Neuronal stem cell (in vitro differentiated cells): ENCODE measurements around the gene ALKBH3.

Experiments
- DNase-seq: peaks from one replicate; pipeline ENCODE4 v3.0.0-alpha.2; 2013; ENCODE audit warnings: low spot score
- H2AFZ ChIP-seq: one replicate; pipeline ENCODE4 v1.6.1; 2013; ENCODE audit warnings: mild to moderate bottlenecking, low read length, inconsistent platforms
- H2AK5ac ChIP-seq: 2 replicates; pipeline ENCODE4 v1.6.1; 2013; ENCODE audit warnings: low read depth, mild to moderate bottlenecking, inconsistent platforms, low read length, moderate library complexity, mixed read lengths
- H2BK120ac ChIP-seq: 2 replicates; pipeline ENCODE4 v1.6.1; 2013; ENCODE audit warnings: low read depth, mild to moderate bottlenecking, inconsistent platforms, low read length, moderate library complexity, mixed read lengths
- H2BK12ac ChIP-seq: one replicate; pipeline ENCODE4 v1.6.1; 2013; ENCODE audit warnings: low read length, inconsistent platforms
- H2BK15ac ChIP-seq: 2 replicates; pipeline ENCODE4 v1.6.1; 2013; ENCODE audit warnings: mild to moderate bottlenecking, low read length, inconsistent platforms, mixed read lengths
- H2BK5ac ChIP-seq: one replicate; pipeline ENCODE4 v1.6.1; 2013; ENCODE audit warnings: inconsistent platforms, mild to moderate bottlenecking, low read length, moderate library complexity
- H3K14ac ChIP-seq: one replicate; pipeline ENCODE4 v1.6.1; 2013; ENCODE audit warnings: low read length, inconsistent platforms
- H3K18ac ChIP-seq: 2 replicates; pipeline ENCODE4 v1.6.1; 2013; ENCODE audit warnings: low read length, inconsistent platforms
- H3K23ac ChIP-seq: 2 replicates; pipeline ENCODE4 v1.6.1; 2013; ENCODE audit warnings: low read depth, mild to moderate bottlenecking, mixed read lengths, low read length, inconsistent platforms; ENCODE audit not compliant: poor library complexity
- H3K27ac ChIP-seq: replicated peaks from 3 replicates; pipeline ENCODE4 v1.5.1; 2013; ENCODE audit warnings: low read length, inconsistent platforms
- H3K27me3 ChIP-seq, 3 experiments: 2 replicates each; pipeline ENCODE4 v1.6.1; 2013; ENCODE audit warnings: low read length in 3 of 3, mild to moderate bottlenecking in 2 of 3, inconsistent platforms in 1 of 3, low read depth in 1 of 3, mixed read lengths in 1 of 3, moderate library complexity in 1 of 3; ENCODE audit not compliant: control insufficient read depth in 3 of 3, insufficient read depth in 3 of 3
- H3K36me3 ChIP-seq, 2 donors: replicated peaks in 1 of 2; 2 replicates each; pipeline ENCODE4 v1.6.1; 2013; ENCODE audit warnings: low read length in 2 of 2; ENCODE audit not compliant: control insufficient read depth in 2 of 2, insufficient read depth in 2 of 2
- H3K4ac ChIP-seq: 2 replicates; pipeline ENCODE4 v1.6.1; 2013; ENCODE audit warnings: inconsistent platforms, mild to moderate bottlenecking, low read length, moderate library complexity
- H3K4me1 ChIP-seq, 2 donors: 1 replicate in 1 of 2; 2 replicates in 1 of 2; pipeline ENCODE4 v1.6.1; 2013; ENCODE audit warnings: low read length in 2 of 2, low read depth in 1 of 2; ENCODE audit not compliant: control insufficient read depth in 2 of 2, insufficient read depth in 1 of 2
- H3K4me2 ChIP-seq: one replicate; pipeline ENCODE4 v1.6.1; 2013; ENCODE audit warnings: mild to moderate bottlenecking, low read length, inconsistent platforms; ENCODE audit not compliant: insufficient read depth, poor library complexity, severe bottlenecking
- H3K4me3 ChIP-seq, 2 donors: 2 replicates each; pipeline ENCODE4 v1.5.1; 2013; ENCODE audit warnings: low read length in 2 of 2, mild to moderate bottlenecking in 2 of 2, inconsistent platforms in 1 of 2, moderate library complexity in 1 of 2
- H3K79me1 ChIP-seq: one replicate; pipeline ENCODE4 v1.6.1; 2013; ENCODE audit warnings: low read depth, mild to moderate bottlenecking, inconsistent platforms, low read length, moderate library complexity
- H3K9ac ChIP-seq: one replicate; pipeline ENCODE4 v1.6.1; 2013; ENCODE audit warnings: mild to moderate bottlenecking, low read depth, low read length, inconsistent platforms; ENCODE audit not compliant: poor library complexity
- H3K9me3 ChIP-seq, 2 donors: replicated peaks in 1 of 2; 2 replicates each; pipeline versions ENCODE3 to v1.6.1; 2013; ENCODE audit warnings: low read length in 2 of 2, mild to moderate bottlenecking in 2 of 2, inconsistent platforms in 1 of 2, low read depth in 1 of 2, mixed read lengths in 1 of 2, moderate library complexity in 1 of 2; ENCODE audit not compliant: control insufficient read depth in 2 of 2, insufficient read depth in 1 of 2
- H4K8ac ChIP-seq: one replicate; pipeline ENCODE4 v1.6.1; 2013; ENCODE audit warnings: low read depth, mild to moderate bottlenecking, inconsistent platforms, low read length, moderate library complexity
- H4K91ac ChIP-seq: one replicate; pipeline ENCODE4 v1.6.1; 2013; ENCODE audit warnings: low read length, low read depth, mild to moderate bottlenecking, inconsistent platforms; ENCODE audit not compliant: poor library complexity
- WGBS, 2 donors: extraction: QIAGEN DNeasy Blood & Tissue Kit; methylation state at CpG; one replicate each; pipeline ENCODE4 v1.1.7; 2013; ENCODE audit warnings: missing lambda C conversion rate in 2 of 2, mixed read lengths in 1 of 2; ENCODE audit not compliant: insufficient read length in 2 of 2, insufficient replicate concordance in 1 of 2; ENCODE audit errors: extremely low coverage in 2 of 2; 5-methylcytosine and 5-hydroxymethylcytosine counted together

ALKBH3 gene

GRCh38 chr11:43947815-43948214 is 67.2 kb downstream of the ALKBH3 start:
- H3K4me2 ChIP-seq = no peak overlapping the region
- H2BK5ac ChIP-seq = no peak overlapping the region

GRCh38 chr11:43948341-43949225 is 68.0 kb downstream of the ALKBH3 start:
- Histone ChIP-seq H3K4me2 (no peak overlapping the region), H3K36me3 (no peaks in the 10 kb centered on the region), H3K9ac (no peak overlapping the region), H3K4ac (no peak overlapping the region), H2AK5ac (no peak overlapping the region), H2BK5ac (no peak overlapping the region), H3K27me3 (peaks cover 11 to 59% (median 21%) of the 10 kb centered on the region in 3 experiments), H3K4me3 (no peak overlapping the region), H3K23ac (no peak overlapping the region), H3K79me1 (no peaks in the 10 kb centered on the region), H3K14ac (no peak overlapping the region), H3K9me3 (peaks cover 0 to 3% of the 10 kb centered on the region in 2 donors), H3K27ac (no peak overlapping the region), H2BK120ac (no peak overlapping the region), H3K18ac (no peak overlapping the region), H2BK15ac (no peak overlapping the region), H2AFZ (peak overlapping the region; percentile 34), H3K4me1 (peaks cover 6 to 12% of the 10 kb centered on the region in 2 donors), H2BK12ac (no peak overlapping the region), H4K91ac (no peak overlapping the region), H4K8ac (no peak overlapping the region)
- WGBS, 2 donors = no CpG with 5 or more reads among the region's 2 CpGs
- no peak for DNase-seq

More at GRCh38 chr11:43947815-43948214, 67.2 kb downstream of the ALKBH3 start:
- peaks cover 0 to 3% of the 10 kb centered on the region in 2 donors for H3K9me3 ChIP-seq
- peak overlapping the region; percentile 32 for H3K18ac ChIP-seq
- peaks cover 12 to 13% of the 10 kb centered on the region in 2 donors for H3K4me1 ChIP-seq
- DNase-seq = no peak
- no peak overlapping the region for H2BK15ac ChIP-seq
- no peak overlapping the region for H2AFZ ChIP-seq
- no peaks in the 10 kb centered on the region for H3K36me3 ChIP-seq
- no peak overlapping the region for H2BK120ac ChIP-seq
- H3K27ac ChIP-seq = no peak overlapping the region
- no peak overlapping the region for H4K8ac ChIP-seq
- no CpG with 5 or more reads among the region's 1 CpG for WGBS, 2 donors
- H3K4ac ChIP-seq = no peak overlapping the region
- H2BK12ac ChIP-seq = peak overlapping the region; percentile 36
- H4K91ac ChIP-seq = no peak overlapping the region
- no peaks in the 10 kb centered on the region for H3K79me1 ChIP-seq
- no peak overlapping the region for H3K4me3 ChIP-seq
- peak overlapping the region; percentile 30 for H2AK5ac ChIP-seq
- H3K27me3 ChIP-seq = peaks cover 18 to 67% (median 29%) of the 10 kb centered on the region in 3 experiments
- H3K14ac ChIP-seq = no peak overlapping the region
- no peak overlapping the region for H3K23ac ChIP-seq
- H3K9ac ChIP-seq = no peak overlapping the region

GRCh38 chr11:43950311-43950855 is 69.8 kb downstream of the ALKBH3 start:
- no peak for DNase-seq
- no peak overlapping the region for H3K18ac ChIP-seq
- no CpG with 5 or more reads among the region's 5 CpGs for WGBS, 2 donors
- no peak overlapping the region for H4K8ac ChIP-seq
- H3K36me3 ChIP-seq = no peaks in the 10 kb centered on the region
- H3K27ac ChIP-seq = no peak overlapping the region
- H2BK12ac ChIP-seq = no peak overlapping the region
- no peak overlapping the region for H3K9ac ChIP-seq
- no peak overlapping the region for H2BK5ac ChIP-seq
- no peaks in the 10 kb centered on the region for H3K79me1 ChIP-seq
- H3K27me3 ChIP-seq = peaks cover 0 to 41% (median 3%) of the 10 kb centered on the region in 3 experiments
- H3K14ac ChIP-seq = no peak overlapping the region
- no peak overlapping the region for H2AFZ ChIP-seq
- H2AK5ac ChIP-seq = no peak overlapping the region
- peaks cover 0 to 3% of the 10 kb centered on the region in 2 donors for H3K4me1 ChIP-seq
- no peak overlapping the region for H3K4ac ChIP-seq
- H3K9me3 ChIP-seq = peaks cover 0 to 3% of the 10 kb centered on the region in 2 donors
- no peak overlapping the region for H3K4me3 ChIP-seq
- H4K91ac ChIP-seq = no peak overlapping the region
- no peak overlapping the region for H2BK15ac ChIP-seq
- H3K4me2 ChIP-seq = no peak overlapping the region
- H3K23ac ChIP-seq = no peak overlapping the region
- H2BK120ac ChIP-seq = no peak overlapping the region

DNA sequence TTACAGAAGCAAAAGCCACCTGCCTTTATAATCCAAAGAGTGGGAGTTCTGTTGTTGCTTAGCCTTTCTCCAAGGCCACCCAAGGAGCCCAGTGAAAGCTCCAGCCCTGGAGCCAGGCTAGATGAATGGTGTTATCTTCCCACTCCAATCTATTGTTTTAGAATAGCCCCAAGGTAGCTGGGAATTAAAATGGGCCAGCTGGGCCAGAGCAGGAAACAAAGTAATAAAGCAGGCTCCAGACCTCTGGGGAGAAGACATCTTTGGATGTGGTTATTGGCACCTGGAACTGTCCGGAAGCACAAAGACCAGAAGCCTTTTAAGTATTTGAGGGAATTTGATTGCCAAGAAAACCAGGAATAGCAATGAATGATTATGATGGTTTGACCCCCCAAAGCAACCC is 70.6 kb downstream of the ALKBH3 start:
- Histone ChIP-seq H3K79me1 (no peaks in the 10 kb centered on the region), H3K27me3 (peaks cover 0 to 32% (median 0%) of the 10 kb centered on the region in 3 experiments), H2BK5ac (no peak overlapping the region), H2BK120ac (no peak overlapping the region), H2BK12ac (no peak overlapping the region), H2AK5ac (no peak overlapping the region), H3K9ac (no peak overlapping the region), H4K91ac (no peak overlapping the region), H3K4me2 (no peak overlapping the region), H3K4me3 (no peak overlapping the region), H2AFZ (no peak overlapping the region), H3K4me1 (peaks cover 0 to 3% of the 10 kb centered on the region in 2 donors), H3K9me3 (peaks cover 0 to 3% of the 10 kb centered on the region in 2 donors), H3K4ac (no peak overlapping the region), H3K23ac (no peak overlapping the region), H2BK15ac (no peak overlapping the region), H3K36me3 (no peaks in the 10 kb centered on the region), H3K18ac (no peak overlapping the region), H4K8ac (no peak overlapping the region), H3K27ac (no peak overlapping the region), H3K14ac (no peak overlapping the region)
- DNase-seq = no peak
- WGBS, 2 donors = no CpG with 5 or more reads among the region's 1 CpG
